Progenitor cell of endocrine pancreas (in vitro differentiated cells): ENCODE measurements around the gene BCHE. TPM values are rescaled to one million over a fixed set of nuclear protein-coding genes. Genes with fewer than 3 reads are reported as not detected.
"Not testable (repeated sequence)": the region's sequence is repeated elsewhere in the genome, so short reads cannot be mapped to it uniquely, and the experiment has no call there.

Source experiments
- DNase-seq: peaks from one replicate; pipeline ENCODE4 v3.0.0; 2021; ENCODE audit warnings: low spot score; ENCODE audit not compliant: unreplicated experiment
- H3K27ac Mint-ChIP-seq: 2 replicates; pipeline ENCODE4 v1.8.0; 2021; ENCODE audit warnings: mild to moderate bottlenecking, moderate library complexity, mixed read lengths
- H3K27me3 Mint-ChIP-seq: 2 replicates; pipeline ENCODE4 v1.8.0; 2021; ENCODE audit warnings: mixed read lengths
- H3K36me3 Mint-ChIP-seq: 2 replicates; pipeline ENCODE4 v1.8.0; 2022; ENCODE audit warnings: mixed read lengths; ENCODE audit not compliant: insufficient read depth
- H3K4me1 Mint-ChIP-seq: 2 replicates; pipeline ENCODE4 v1.8.0; 2021; ENCODE audit warnings: low read depth, mixed read lengths
- H3K4me3 Mint-ChIP-seq: 2 replicates; pipeline ENCODE4 v1.8.0; 2021; ENCODE audit warnings: low read depth, mild to moderate bottlenecking, moderate library complexity, mixed read lengths
- H3K9me3 Mint-ChIP-seq: 2 replicates; pipeline ENCODE4 v1.8.0; 2021; ENCODE audit warnings: low read depth, mixed read lengths
- CTCF ChIP-seq: fragments of 200-600 bp; sonication (generic); IDR thresholded peaks from one replicate; pipeline ENCODE4 v1.5.0; 2021; ENCODE audit warnings: antibody characterized with exemption, mild to moderate bottlenecking; ENCODE audit not compliant: unreplicated experiment
- total RNA-seq: library from RNA; stranded (reverse); gene quantifications from 2 replicates; pipeline ENCODE4 v1.2.1, GENCODE V29; 2021

BCHE gene
- total RNA-seq, 1 donor from 2014 or later: 1.1 TPM

GRCh38 chr3:165820671-165821123 is 16.5 kb downstream of the BCHE start:
- no peak overlapping the region for H3K4me3 Mint-ChIP-seq
- no peaks in the 10 kb centered on the region for H3K4me1 Mint-ChIP-seq
- H3K36me3 Mint-ChIP-seq: no peaks in the 10 kb centered on the region
- H3K27me3 Mint-ChIP-seq: no peaks in the 10 kb centered on the region
- no peak for DNase-seq
- no peak overlapping the region for H3K27ac Mint-ChIP-seq
- no peak for TF ChIP-seq CTCF
- H3K9me3 Mint-ChIP-seq: no peaks in the 10 kb centered on the region

- no peak for DNase-seq
- H3K4me3 Mint-ChIP-seq: no peak overlapping the region
- no peak overlapping the region for H3K27ac Mint-ChIP-seq
- no peaks in the 10 kb centered on the region for H3K4me1 Mint-ChIP-seq
- H3K27me3 Mint-ChIP-seq: no peaks in the 10 kb centered on the region
- TF ChIP-seq CTCF: no peak
- H3K9me3 Mint-ChIP-seq: no peaks in the 10 kb centered on the region
- no peaks in the 10 kb centered on the region for H3K36me3 Mint-ChIP-seq
These were observed 20.0 kb downstream of the BCHE start for GRCh38 chr3:165817160-165817709.

GRCh38 chr3:165816209-165816608 is 21.0 kb downstream of the BCHE start:
- no peak overlapping the region for H3K27ac Mint-ChIP-seq
- no peak for DNase-seq
- no peaks in the 10 kb centered on the region for H3K9me3 Mint-ChIP-seq
- H3K4me3 Mint-ChIP-seq: no peak overlapping the region
- H3K36me3 Mint-ChIP-seq: no peaks in the 10 kb centered on the region
- no peak for TF ChIP-seq CTCF
- H3K4me1 Mint-ChIP-seq: no peaks in the 10 kb centered on the region
- no peaks in the 10 kb centered on the region for H3K27me3 Mint-ChIP-seq

- H3K4me1 Mint-ChIP-seq: no peaks in the 10 kb centered on the region
- no peaks in the 10 kb centered on the region for H3K36me3 Mint-ChIP-seq
- H3K9me3 Mint-ChIP-seq: no peaks in the 10 kb centered on the region
- H3K27me3 Mint-ChIP-seq: no peaks in the 10 kb centered on the region
- DNase-seq: no peak
- no peak overlapping the region for H3K4me3 Mint-ChIP-seq
- TF ChIP-seq CTCF: no peak
- no peak overlapping the region for H3K27ac Mint-ChIP-seq
These were observed 21.5 kb downstream of the BCHE start for GRCh38 chr3:165815682-165816081.

GRCh38 chr3:165814380-165814779 is 22.8 kb downstream of the BCHE start:
- no peaks in the 10 kb centered on the region for H3K27me3 Mint-ChIP-seq
- H3K4me3 Mint-ChIP-seq: no peak overlapping the region
- H3K9me3 Mint-ChIP-seq: no peaks in the 10 kb centered on the region
- DNase-seq: no peak
- TF ChIP-seq CTCF: no peak
- no peaks in the 10 kb centered on the region for H3K4me1 Mint-ChIP-seq
- H3K36me3 Mint-ChIP-seq: no peaks in the 10 kb centered on the region
- H3K27ac Mint-ChIP-seq: no peak overlapping the region

- H3K4me1 Mint-ChIP-seq, H3K36me3 Mint-ChIP-seq, H3K27me3 Mint-ChIP-seq, H3K27ac Mint-ChIP-seq, H3K9me3 Mint-ChIP-seq, DNase-seq, H3K4me3 Mint-ChIP-seq: not testable (repeated sequence)
These were observed 29.3 kb downstream of the BCHE start for GRCh38 chr3:165807937-165808336.
